B cell (primary cell): ENCODE data around the gene EDDM3A. TPM values are rescaled to one million over a fixed set of nuclear protein-coding genes. Genes with fewer than 3 reads are reported as not detected.

Experiments used
- ATAC-seq: fragments of 200-7000 bp; cut with Tn5 transposase; one replicate; pipeline ENCODE4 v1.10.0; 2021; ENCODE audit warnings: low read depth, mild to moderate bottlenecking, moderate number of reproducible peaks, moderate library complexity
- CTCF ChIA-PET: fragments of 350-600 bp; sonication (Branson Sonifier 250); formaldehyde crosslinking; loops from one replicate; lab custom pipeline; 2021; ENCODE audit warnings: antibody characterized with exemption, inconsistent platforms; lab: Charles Lee
- POLR2A ChIA-PET: fragments of 350-600 bp; sonication (Branson Sonifier 250); formaldehyde crosslinking; loops from one replicate; lab custom pipeline; 2021; ENCODE audit warnings: antibody characterized with exemption; lab: Charles Lee
- DNase-seq: peaks from one replicate; pipeline ENCODE4 v3.0.0; 2013
- H2AFZ ChIP-seq: 2 replicates; pipeline ENCODE4 v1.6.1; 2012; ENCODE audit warnings: mild to moderate bottlenecking, low read depth, low read length; ENCODE audit not compliant: insufficient read depth, poor library complexity, severe bottlenecking
- H3K27ac ChIP-seq, 2 donors: 1 replicate in 1 of 2; 2 replicates in 1 of 2; pipeline ENCODE4 v1.5.1; 2012 to 2013; ENCODE audit warnings: low read length in 2 of 2, mild to moderate bottlenecking in 2 of 2, moderate library complexity in 1 of 2
- H3K27me3 ChIP-seq, 4 experiments: fragments of 200-600 bp in 1 of 4; sonication (generic) in 1 of 4; replicated peaks in 1 of 4; 1 replicate in 2 of 4; 2 replicates in 2 of 4; pipeline versions ENCODE4 v1.6.1 to v1.7.0; 2013 to 2016; ENCODE audit warnings: low read length in 3 of 4, mild to moderate bottlenecking in 2 of 4, mixed read lengths in 1 of 4, moderate library complexity in 1 of 4; ENCODE audit not compliant: insufficient read depth in 4 of 4, control insufficient read depth in 3 of 4; ENCODE audit errors: control extremely low read depth in 1 of 4
- H3K36me3 ChIP-seq, 2 experiments: replicated peaks in 1 of 2; 1 replicate in 1 of 2; 2 replicates in 1 of 2; pipeline versions ENCODE4 v1.6.1 to v1.7.1; 2013; ENCODE audit warnings: low read length in 1 of 2; ENCODE audit not compliant: insufficient read depth in 2 of 2, control insufficient read depth in 1 of 2; ENCODE audit errors: control extremely low read depth in 1 of 2, extremely low read depth in 1 of 2
- H3K4me1 ChIP-seq, 2 donors: fragments of 200-600 bp in 1 of 2; sonication (generic) in 1 of 2; 1 replicate in 1 of 2; 2 replicates in 1 of 2; pipeline versions ENCODE4 v1.5.1 to v1.6.1; 2013 to 2017; ENCODE audit warnings: low read length in 2 of 2; ENCODE audit not compliant: control insufficient read depth in 2 of 2, insufficient read depth in 2 of 2
- H3K4me2 ChIP-seq: replicated peaks from 2 replicates; pipeline ENCODE3; 2012; ENCODE audit warnings: mild to moderate bottlenecking, low read depth, low read length; ENCODE audit not compliant: poor library complexity, severe bottlenecking
- H3K4me3 ChIP-seq, 5 experiments: fragments of 200-600 bp in 1 of 5; sonication (generic) in 1 of 5; 1 replicate in 3 of 5; 2 replicates in 2 of 5; pipeline versions ENCODE4 v1.5.1 to v1.7.0; 2011 to 2016; ENCODE audit warnings: low read length in 4 of 5, mild to moderate bottlenecking in 4 of 5, low read depth in 2 of 5, control low read depth in 1 of 5, moderate library complexity in 1 of 5; ENCODE audit not compliant: insufficient read depth in 1 of 5; ENCODE audit errors: control extremely low read depth in 1 of 5, extremely low read depth in 1 of 5
- H3K79me2 ChIP-seq: fragments of 200-600 bp; sonication (generic); one replicate; pipeline ENCODE4 v1.6.0; 2016; ENCODE audit warnings: low read length; ENCODE audit not compliant: control insufficient read depth, insufficient read depth
- H3K9ac ChIP-seq: fragments of 200-600 bp; sonication (generic); 2 replicates; pipeline ENCODE4 v1.6.1; 2017; ENCODE audit warnings: mild to moderate bottlenecking, low read length, moderate library complexity
- H3K9me3 ChIP-seq, 3 donors: one replicate each; pipeline versions ENCODE4 v1.6.1 to v1.7.1; 2013; ENCODE audit warnings: low read length in 2 of 3; ENCODE audit not compliant: control insufficient read depth in 2 of 3, insufficient read depth in 1 of 3; ENCODE audit errors: control extremely low read depth in 1 of 3
- H4K20me1 ChIP-seq: 2 replicates; pipeline ENCODE4 v1.6.0; 2012; ENCODE audit warnings: mild to moderate bottlenecking, low read length; ENCODE audit not compliant: insufficient read depth, control insufficient read depth, poor library complexity, severe bottlenecking
- H3K27ac Mint-ChIP-seq: one replicate; pipeline ENCODE4 v1.8.0; 2021; ENCODE audit warnings: mixed read lengths
- H3K27me3 Mint-ChIP-seq: one replicate; pipeline ENCODE4 v1.8.0; 2021; ENCODE audit warnings: mixed read lengths
- H3K4me1 Mint-ChIP-seq: one replicate; pipeline ENCODE4 v1.8.0; 2021; ENCODE audit warnings: mixed read lengths
- H3K4me3 Mint-ChIP-seq: one replicate; pipeline ENCODE4 v1.8.0; 2021; ENCODE audit warnings: mixed read lengths
- H3K9me3 Mint-ChIP-seq: one replicate; pipeline ENCODE4 v1.8.0; 2022; ENCODE audit warnings: mixed read lengths; ENCODE audit not compliant: insufficient read depth
- CTCF ChIP-seq: fragments of 200-600 bp; IDR thresholded peaks from one replicate; pipeline ENCODE4 v1.8.0; 2022; ENCODE audit warnings: antibody characterized with exemption, mild to moderate bottlenecking
- EZH2 ChIP-seq: IDR thresholded peaks from 2 replicates; pipeline ENCODE4 v1.6.1; 2012; ENCODE audit warnings: borderline replicate concordance, low read depth, mild to moderate bottlenecking, moderate library complexity, low read length; ENCODE audit not compliant: insufficient read depth, poor library complexity, severe bottlenecking
- WGBS: methylation state at CpG from one replicate; pipeline ENCODE4 v1.1.5; 2013; ENCODE audit warnings: missing lambda C conversion rate; ENCODE audit not compliant: insufficient coverage; 5-methylcytosine and 5-hydroxymethylcytosine counted together
- intact Hi-C: fragments of 100-400 bp; cut with micrococcal nuclease; formaldehyde crosslinking; loops from one replicate; pipeline ENCODE4 v1.10.0; 2022
- polyA plus RNA-seq: library from polyadenylated mRNA; depleted of rRNA; stranded (reverse); fragments of >200 nt; gene quantifications from 2 replicates; pipeline ENCODE4 v1.2.3, GENCODE V29; 2012
- total RNA-seq, 2 donors: library from RNA; stranded (reverse); fragments of 120-200 nt in 1 of 2; gene quantifications; 1 replicate in 1 of 2; 2 replicates in 1 of 2; pipeline versions ENCODE4 v1.2.3 to v1.2.4, GENCODE V29; 2013 to 2022

EDDM3A gene
- total and polyA plus RNA-seq, 2 donors (not counting 1 experiment from before 2014, with no cell fraction given): not detected

- Histone ChIP-seq H3K9me3 (peaks cover 0 to 9% (median 2%) of the 10 kb centered on the region in 3 donors), H3K36me3 (no peaks in the 10 kb centered on the region), H3K79me2 (no peaks in the 10 kb centered on the region), H3K4me3 (no peak overlapping the region), H3K4me1 (peaks cover 15 to 34% of the 10 kb centered on the region in 2 donors), H3K27me3 (no peaks in the 10 kb centered on the region), H2AFZ (no peak overlapping the region), H3K4me2 (no peak overlapping the region), H4K20me1 (no peaks in the 10 kb centered on the region), H3K9ac (no peak overlapping the region), H3K27ac (no peak overlapping the region)
- ChIA-PET POLR2A (no interaction called here), CTCF (interaction anchor here (0.7 to 3.8 kb wide), 5 partner anchors 11 to 147 kb away, joined by 3 to 15 read pairs (median 4); no protein-coding TSS in a partner anchor)
- no peak overlapping the region for H3K4me3 Mint-ChIP-seq
- intact Hi-C loops: no loop called here
- TF ChIP-seq EZH2 (no peak), CTCF (no peak)
- DNase-seq (no peak), ATAC-seq (no peak)
- no peak overlapping the region for H3K27ac Mint-ChIP-seq
- no peaks in the 10 kb centered on the region for H3K27me3 Mint-ChIP-seq
- peaks cover 37% of the 10 kb centered on the region for H3K4me1 Mint-ChIP-seq
- peaks cover 3% of the 10 kb centered on the region for H3K9me3 Mint-ChIP-seq
- 50% methylated on average over 2 of the region's 4 CpGs for whole genome bisulfite sequencing
Observed at GRCh38 chr14:20711261-20711660, 34.4 kb upstream of the EDDM3A start.

- H3K4me3 ChIP-seq: no peak overlapping the region
- no peak overlapping the region for H3K9ac ChIP-seq
- no peaks in the 10 kb centered on the region for H3K27me3 ChIP-seq
- H3K27ac Mint-ChIP-seq: no peak overlapping the region
- H4K20me1 ChIP-seq: no peaks in the 10 kb centered on the region
- TF ChIP-seq EZH2 (no peak), CTCF (no peak)
- H2AFZ ChIP-seq: no peak overlapping the region
- DNase-seq (no peak), ATAC-seq (no peak)
- peaks cover 3% of the 10 kb centered on the region for H3K9me3 Mint-ChIP-seq
- no peak overlapping the region for H3K27ac ChIP-seq
- no peaks in the 10 kb centered on the region for H3K27me3 Mint-ChIP-seq
- intact Hi-C loops: no loop called here
- H3K4me1 Mint-ChIP-seq: peaks cover 40% of the 10 kb centered on the region
- peaks cover 16 to 38% of the 10 kb centered on the region in 2 donors for H3K4me1 ChIP-seq
- no peaks in the 10 kb centered on the region for H3K36me3 ChIP-seq
- POLR2A ChIA-PET: interaction anchor here (0.5 kb wide), 1 partner anchor 22 kb away, joined by 3 read pairs; no protein-coding TSS in a partner anchor
- 37% methylated on average over 3 of the region's 4 CpGs for WGBS
- no peaks in the 10 kb centered on the region for H3K79me2 ChIP-seq
- H3K4me2 ChIP-seq: no peak overlapping the region
- H3K9me3 ChIP-seq: peaks cover 0 to 8% (median 2%) of the 10 kb centered on the region in 3 donors
- CTCF ChIA-PET: interaction anchor here (0.7 to 3.8 kb wide), 4 partner anchors 12 to 144 kb away, joined by 3 to 15 read pairs (median 4); no protein-coding TSS in a partner anchor
- H3K4me3 Mint-ChIP-seq: no peak overlapping the region
Observed at GRCh38 chr14:20711685-20712084, 34.0 kb upstream of the EDDM3A start.
